Iris pigment epithelial cell (primary cell): ENCODE results near the gene ROR1.
"Not testable (repeated sequence)": the region's sequence is repeated elsewhere in the genome, so short reads cannot be mapped to it uniquely, and the experiment has no call there.

ENCODE experiments used
- DNase-seq: peaks from one replicate; pipeline ENCODE4 v3.0.0-alpha.2; 2011; ENCODE audit warnings: low read depth

ROR1 gene

DNA sequence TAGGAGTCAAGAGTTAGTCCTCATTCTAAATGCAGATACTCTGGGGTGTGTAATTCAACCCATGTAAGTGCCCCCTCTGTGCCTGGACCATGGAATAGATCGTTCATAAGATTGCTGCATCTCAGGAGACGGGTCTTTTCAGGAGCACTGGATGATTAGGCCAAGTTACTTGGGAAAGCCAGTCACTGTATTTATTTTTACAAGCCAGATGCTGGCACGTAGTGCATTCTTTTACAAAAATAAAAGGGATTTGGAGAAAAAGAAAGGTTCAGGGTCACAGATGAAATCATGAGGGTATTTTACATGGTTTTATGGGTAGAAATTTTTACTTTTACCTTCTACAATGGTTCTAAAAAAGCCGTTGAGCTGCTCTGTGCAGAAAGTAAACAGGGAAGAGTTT is 327.0 kb downstream of the ROR1 start:
- DNase-seq = no peak

DNA sequence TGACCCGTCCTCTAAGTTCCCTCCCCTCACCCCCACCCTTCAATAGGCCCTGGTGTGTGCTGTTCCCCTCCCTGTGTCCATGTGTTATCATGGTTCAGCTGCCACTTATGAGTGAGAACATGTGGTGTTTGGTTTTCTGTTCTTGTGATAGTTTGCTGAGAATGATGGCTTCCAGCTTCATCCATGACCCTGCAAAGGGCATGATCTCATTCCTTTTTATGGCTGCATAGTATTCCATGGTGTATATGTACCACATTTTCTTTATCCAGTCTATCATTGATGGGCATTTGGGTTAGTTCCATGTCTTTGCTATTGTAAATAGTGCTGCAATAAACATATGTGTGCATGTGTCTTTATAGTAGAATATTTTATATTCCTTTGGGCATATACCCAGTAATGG is 330.8 kb downstream of the ROR1 start:
- not testable (repeated sequence) for DNase-seq

DNA sequence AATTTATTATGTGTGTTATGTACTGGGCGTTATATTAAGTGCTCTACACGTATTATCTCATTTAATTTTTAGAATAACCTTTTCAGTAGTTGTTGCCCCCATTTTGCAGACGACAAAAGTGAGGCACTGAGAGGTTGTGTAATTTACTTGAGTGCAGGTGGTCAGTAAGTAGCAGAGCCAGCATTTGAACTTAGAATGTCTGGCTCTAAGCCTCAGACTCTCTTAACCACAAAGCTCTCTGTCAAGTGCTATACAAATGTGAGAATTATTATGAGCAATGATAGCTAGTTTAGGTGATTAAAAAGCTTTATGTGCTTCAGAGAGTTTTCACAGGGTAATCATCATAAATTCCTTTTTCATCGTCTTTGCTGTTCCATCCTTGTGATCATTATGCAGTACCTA is 333.3 kb downstream of the ROR1 start:
- no peak for DNase-seq

DNA sequence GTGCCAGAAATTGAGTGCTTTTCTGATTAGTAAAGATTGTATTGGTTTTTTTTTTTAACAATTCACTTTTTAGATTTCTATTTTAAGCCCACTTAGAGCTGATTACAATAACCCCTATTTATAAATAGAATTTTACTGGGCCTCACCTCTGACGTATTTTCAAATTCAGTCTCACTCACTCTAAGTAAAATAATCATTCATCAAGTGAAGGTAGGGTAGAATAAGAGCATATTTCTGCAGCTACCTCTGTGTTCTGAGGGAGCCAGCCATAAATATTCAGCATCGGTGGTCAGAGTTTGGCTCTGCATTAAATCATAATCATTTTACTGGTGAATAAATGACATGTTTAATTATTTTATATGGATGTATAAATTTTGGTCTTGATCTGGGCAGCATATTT is 333.8 kb downstream of the ROR1 start:
- DNase-seq = no peak

DNA sequence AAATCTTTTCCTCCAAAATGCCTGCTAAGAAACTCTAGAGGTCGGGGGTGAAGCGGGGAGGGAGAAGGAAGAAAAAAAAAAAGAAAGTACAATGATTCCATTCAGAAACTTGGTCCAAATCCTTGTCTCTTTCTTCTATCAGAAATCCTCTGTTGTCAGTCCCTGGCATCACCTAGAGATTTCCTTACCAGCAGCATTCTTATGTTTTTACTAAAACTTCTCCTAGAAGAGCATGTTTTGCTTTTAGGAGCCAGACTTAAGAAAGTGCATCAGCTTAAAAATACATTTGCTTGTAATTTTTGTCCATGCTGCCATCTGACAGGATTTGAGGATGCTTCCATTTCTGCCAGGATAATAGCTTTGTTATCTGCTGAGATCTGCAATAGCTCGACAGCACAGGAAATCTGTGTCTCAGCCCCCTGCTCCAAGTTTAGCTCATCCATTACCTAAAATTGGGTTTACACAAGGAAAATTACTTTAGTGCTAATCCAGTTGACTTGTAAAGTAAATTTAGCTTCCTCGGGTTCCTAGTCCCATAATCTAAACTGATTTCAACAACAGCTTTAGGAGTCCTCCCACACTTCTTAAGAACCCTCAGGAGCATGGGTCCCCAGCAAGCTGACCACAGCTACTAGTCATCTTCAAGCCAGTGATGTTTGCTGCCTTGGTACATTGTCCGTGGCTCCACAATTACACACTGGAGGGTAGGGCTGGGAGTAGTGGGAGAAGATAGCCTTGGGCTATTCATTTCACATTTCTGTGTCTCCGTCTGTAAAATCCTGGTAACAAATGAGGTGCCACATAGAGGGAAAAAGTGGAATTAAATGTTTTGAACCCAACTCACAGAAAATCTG is 337.3 kb downstream of the ROR1 start:
- DNase-seq = peak; percentile 43

DNA sequence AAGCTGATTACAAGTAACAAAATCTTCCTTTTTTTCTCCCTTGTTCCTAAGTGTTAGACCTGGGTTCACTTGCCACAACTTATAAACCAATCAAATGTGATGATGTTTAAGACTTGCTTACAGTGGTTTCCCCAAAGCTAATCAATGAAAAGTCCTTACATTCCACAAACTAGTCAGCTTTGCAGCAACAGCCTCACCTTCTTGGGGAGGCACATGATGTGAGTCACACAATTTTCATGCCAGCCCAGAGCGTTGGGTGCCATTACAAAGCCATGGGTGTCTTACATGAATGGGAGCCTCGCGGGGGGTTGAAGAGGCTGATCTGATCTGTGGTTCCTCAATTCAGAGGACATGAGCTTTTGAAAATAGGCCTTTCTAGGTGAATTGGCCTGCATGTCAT is 338.0 kb downstream of the ROR1 start:
- DNase-seq = peak; percentile 43

DNA sequence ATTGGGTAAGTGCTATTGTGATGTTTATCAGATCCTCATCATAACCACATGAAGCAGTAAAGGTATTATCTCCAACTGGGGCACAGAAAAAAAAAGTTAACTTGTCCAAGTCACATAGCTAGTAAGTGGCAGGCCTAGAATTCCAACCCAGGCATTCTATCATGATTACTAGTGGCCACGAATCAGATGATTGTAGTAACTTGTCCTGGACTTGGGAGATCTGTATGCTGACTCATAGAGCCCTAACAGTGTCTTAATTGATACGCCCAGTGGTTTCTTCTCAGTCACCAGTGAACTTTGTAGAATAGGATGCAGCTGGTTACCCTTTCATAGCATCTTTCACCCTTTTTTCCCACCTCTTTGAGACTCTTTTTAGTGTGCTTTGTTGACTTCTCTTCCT is 338.5 kb downstream of the ROR1 start:
- DNase-seq = peak; percentile 83

DNA sequence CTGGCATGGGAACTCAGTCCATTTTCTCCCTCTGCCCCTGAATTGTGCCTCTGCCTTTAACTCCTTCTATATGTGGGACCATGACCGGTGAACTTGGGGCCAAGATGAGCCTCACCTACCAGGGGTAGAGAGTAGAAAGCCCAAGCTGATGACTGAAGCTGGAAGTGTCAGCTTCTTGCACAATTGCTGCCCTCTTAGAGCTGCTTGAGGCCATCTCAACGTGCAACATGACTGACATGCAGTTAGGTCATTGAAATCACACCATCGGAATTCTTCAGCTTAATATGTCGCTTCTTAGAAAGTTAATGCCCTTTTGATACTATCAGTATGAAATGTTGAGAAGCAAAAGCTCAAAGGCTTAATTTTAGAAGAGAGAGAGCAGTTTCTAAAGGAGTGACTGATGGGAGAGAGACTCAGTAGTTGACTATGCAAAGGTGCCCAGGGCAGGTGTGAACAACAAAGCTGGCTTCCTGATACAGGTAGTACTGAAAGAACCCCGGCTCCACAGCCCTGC is 340.3 kb downstream of the ROR1 start:
- DNase-seq = peak; percentile 21

DNA sequence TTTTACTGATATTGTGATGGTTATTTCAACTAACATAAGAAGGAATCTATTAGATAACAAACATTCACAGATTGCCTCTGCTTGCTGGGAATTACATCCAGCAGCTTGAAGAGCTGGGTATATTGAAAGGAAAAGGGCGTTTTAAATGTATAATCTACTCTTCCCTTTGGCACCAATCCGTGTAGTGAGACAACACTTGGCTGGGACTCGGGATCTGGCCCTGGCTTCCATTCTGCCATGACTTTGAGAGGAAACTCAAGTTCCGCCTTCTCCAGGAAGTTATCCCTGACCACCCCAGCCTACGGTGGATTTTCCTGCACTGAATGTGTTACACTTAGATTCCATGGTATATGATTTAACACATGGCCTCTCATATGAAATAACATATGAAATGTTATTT is 342.7 kb downstream of the ROR1 start:
- DNase-seq = no peak

DNA sequence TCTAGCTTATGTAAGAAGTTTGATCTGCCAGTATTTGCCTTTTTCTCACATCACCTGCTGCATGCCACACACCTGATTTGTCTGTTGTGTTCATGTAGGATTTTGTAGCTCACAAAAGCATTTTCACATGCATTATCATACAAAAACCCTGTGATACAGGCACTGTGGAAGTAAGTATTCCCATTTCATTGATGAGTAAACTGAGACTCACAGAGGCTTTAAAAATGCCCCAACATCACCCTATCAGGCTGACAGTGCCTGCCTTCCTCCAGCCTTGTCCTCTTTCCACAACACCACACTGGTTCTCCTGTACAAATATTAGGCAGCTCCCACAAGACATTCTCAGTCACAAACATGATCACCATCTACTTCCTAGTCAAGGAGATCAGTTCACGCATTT is 343.7 kb downstream of the ROR1 start:
- no peak for DNase-seq

DNA sequence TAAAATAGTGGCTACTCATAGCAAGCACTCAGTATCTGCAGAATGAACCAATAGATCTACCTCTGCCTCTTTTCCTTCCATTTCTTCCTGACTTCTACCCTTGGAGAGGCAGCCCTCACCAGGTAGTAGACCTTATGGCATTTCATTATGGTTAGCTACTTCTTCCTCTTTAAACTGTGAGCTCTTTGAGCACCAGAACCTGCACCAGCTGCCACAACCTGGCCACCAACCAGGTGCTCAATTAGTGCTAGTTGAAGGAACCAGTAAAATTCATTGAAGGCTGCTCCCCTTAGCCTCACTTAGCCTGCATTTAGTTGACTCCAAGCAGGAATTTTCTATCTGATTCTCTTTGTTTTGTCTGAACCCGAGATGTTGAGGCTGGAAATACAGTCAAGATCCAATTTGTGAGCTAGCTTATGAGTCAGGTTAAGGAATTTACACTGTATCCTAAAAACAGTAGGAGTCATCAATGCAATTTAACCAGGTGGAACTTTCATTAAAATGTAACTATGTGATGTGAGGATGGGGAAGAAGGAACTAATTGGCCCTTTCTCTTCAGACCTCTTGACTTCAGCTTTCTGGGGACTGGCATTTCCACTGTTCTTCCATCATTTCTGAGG is 348.1 kb downstream of the ROR1 start:
- peak; percentile 27 for DNase-seq

DNA sequence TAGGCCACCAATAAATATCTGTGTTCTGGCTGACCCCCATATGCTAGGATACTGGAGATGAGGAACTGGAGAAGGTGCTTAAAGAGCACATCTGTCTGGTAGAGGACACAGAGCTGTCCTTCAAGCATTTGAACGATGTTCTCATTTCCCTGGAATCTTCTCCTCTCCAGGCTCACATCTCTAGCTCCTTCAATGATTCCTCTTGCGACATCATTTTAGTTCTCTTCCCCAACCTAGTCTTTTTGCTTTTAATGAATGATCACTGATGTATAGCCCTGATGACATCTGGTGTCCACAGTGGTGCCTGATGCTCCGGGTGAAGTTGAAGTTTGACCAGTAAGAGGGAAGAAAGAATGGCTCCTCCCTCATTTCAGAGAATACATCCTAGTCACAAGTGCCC is 348.8 kb downstream of the ROR1 start:
- peak; percentile 23 for DNase-seq

DNA sequence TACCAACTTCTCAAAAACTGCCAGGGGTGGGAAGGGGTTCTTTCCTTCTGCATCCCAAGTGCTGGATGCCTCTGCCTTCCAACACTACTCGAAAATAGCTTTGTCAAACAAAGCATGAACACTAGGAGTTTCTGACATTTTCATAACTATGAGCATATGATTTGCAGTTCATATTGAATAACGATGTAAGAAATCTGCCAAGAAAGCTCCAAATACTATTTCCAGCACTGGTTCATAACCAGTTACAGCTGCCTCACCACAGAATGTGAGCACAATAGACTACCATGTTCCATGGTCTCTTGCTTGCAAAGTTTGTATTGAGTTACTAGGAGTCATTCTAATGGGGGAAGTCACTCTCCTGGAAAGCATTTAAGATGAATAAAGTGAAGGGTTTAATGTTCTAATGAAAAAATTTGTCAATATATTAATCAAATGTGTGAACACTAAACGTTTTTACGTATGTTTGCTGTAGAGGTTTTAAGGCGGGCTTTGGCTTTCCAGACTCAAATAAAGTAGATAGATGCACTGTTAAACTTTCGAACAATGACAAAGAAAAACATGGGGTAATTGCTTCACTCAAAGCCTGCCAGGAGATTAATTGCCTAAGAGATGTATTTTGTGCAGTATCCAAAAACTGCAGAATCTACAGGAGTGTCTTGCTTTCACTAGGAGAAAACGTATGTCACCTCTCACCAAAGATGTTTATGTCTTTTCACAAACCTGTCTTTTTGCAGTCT is 351.1 kb downstream of the ROR1 start:
- no peak for DNase-seq

DNA sequence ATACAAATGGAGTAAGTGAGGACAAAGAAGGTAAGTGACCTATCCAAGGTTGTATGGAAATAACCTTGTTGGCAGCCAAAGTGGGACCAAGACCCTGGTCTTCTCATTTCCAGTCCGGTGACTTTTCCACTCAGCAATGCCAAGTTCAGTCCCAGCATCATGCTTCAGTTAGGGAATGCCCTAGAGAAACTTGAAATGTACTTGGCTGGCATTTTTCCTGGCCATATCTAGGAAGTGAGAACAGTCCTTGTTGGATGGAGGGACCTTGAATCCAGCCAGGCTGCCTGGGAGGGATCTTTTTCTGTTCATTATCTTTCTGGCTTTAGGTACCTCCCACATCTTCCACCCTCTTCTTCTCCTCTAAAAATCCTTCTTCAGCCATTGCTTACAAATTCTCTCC is 352.8 kb downstream of the ROR1 start:
- no peak for DNase-seq

DNA sequence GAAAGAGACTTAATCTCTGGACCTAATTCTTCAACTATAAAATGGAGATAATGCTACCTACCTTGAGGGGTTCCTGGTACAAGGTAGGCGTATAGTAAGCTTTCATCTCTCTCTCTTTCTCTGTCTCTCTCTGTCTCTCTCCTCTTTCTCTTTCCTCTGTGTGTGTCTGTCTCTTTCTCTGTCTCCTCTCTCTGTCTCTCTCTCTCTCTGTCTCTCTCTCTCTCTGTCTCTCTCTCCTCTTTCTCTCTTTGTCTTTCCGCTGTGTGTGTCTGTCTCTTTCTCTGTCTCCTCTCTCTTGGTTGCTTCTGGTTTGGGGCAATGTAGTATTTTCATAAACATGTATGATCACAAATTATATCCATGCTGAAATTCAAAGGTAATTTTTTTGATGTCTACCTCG is 353.5 kb downstream of the ROR1 start:
- no peak for DNase-seq

DNA sequence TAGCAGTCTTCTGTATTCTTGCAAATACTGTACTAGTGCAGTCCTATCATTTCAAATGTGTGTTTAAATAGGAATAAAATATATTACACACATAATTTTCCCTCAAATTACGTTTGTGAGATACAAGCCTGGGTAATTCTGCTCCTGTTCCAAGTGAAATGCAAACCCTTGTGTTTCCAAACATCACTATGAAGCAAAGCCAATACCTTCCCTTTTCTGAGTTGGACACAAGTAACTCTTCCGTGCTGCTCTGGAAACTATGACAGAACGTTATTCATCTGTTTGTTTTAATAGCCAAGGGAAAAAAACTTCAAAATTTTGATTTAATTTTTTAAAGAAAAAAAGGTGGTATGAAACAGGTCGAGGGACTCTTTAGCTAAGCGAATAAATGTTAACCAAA is 355.9 kb downstream of the ROR1 start:
- peak; percentile 45 for DNase-seq

DNA sequence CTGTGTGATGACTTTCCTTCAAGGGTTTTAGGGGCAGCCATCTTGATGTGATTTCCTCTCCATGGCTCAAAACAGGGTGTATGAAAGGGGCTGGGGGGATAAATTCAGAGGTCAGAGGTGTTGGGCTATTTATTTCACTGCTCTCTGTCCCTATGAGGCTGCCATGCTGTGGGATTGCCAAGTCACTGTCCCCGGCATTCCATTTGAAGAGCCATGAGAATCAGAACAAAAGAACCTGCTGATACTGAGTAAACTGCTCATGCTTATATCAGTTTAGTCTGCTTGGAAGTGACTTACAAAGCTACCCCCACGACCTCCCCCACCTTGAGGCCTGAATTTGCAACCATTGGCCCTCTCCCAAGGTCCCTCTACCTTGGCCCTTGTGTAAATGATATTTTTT is 357.3 kb downstream of the ROR1 start:
- no peak for DNase-seq

DNA sequence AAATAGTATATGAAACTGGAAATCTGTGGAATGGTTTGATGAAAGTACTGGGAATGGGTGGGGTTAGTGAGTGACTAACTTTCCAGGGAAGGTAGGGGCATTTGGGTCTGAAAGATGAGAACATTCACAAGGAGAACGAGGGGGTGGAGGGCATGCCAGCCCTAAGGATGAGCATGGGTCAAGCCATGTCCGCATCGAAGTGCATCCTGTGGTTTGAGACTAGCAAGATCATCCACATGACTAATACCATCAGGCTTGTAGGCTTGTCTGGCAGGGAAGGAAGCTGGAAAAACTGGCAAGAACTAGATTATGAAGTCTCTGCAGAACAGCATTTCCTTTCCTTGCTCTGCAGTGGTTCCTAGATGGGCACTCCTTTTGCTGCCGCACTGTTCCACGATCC is 359.2 kb downstream of the ROR1 start:
- DNase-seq = peak; percentile 92

DNA sequence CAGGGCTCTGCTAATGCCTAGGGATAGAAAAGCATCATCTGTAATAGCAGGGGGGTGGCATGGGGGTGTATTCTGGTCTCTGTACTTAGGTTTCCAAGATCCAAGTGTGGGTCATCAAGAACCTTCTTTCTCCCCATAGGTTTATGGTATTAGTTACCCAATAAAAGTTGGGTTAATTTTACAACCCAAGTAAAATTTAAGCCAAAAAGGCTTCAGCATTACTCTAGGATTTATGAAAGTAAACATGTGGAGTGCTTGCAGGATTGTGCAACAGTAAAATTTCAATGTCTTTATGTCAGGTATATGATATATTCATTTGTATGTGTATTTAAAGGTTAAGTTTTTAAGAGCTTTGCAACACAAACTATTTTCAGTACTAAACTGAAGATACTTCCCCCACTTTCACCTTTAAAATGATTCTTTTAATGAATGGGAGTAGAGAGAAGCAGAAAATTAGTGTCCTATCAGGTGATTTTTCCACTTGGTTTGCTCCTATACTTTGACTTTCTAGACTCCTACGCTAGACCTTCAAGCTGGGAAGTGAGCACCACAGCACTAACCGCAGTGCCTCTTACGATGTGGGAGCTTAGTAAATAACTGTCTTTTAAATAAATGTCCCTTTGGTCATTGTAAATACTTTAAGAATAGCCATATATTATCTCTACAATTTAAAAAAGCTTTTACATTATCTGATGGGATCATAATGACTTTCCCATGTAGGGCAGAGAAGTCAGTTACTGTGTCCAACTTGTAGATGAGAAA is 361.8 kb downstream of the ROR1 start:
- peak; percentile 59 for DNase-seq

DNA sequence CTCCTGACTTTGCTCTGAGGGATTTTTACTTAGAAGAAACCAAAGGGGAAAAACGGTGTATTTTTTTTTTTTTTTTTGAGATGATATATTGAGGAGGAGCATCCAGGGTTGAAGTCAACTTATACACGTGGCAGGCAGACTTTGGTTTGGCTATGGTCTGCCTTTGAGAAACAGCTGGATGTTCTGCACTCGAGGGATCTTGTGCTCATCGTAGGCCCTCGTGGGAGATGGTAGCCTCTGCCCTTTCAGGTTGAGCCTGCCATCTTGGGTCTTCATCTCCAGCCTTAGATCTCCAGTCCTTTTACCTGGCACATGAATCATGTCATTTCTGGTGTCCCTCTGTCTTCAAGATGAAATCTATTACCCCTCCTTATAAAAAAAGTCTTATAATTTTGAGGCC is 362.5 kb downstream of the ROR1 start:
- DNase-seq = no peak

DNA sequence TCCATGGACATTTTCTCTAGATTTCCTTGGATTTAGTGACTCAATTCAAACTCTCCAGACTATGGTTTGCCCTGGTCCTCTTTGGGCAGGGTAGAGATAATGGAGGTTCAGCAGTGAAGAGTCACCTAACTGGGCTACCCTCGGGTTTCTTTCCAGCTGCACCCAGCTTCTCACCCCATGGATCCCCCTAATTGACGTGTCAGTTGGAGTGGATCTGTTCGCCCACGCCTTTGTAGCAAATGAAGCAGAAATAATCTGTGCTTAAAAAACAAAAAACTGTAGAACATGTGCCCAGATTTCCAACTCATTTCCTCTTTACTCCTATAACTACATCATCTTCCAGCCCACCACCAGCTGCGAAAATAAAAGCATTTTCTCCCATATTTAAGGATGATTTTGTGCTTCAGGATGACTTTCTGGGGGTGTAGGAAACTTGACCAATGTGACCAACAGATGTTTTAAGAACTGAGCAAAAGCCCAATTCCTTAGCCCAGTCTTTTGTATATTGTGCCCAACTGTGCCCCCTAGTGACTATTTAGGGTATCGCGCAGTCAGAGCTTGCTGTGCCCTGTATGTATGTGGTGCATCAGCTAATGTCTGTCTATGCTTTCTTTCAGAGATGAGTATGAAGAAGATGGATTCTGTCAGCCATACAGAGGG is 363.1 kb downstream of the ROR1 start:
- DNase-seq = peak; percentile 90

DNA sequence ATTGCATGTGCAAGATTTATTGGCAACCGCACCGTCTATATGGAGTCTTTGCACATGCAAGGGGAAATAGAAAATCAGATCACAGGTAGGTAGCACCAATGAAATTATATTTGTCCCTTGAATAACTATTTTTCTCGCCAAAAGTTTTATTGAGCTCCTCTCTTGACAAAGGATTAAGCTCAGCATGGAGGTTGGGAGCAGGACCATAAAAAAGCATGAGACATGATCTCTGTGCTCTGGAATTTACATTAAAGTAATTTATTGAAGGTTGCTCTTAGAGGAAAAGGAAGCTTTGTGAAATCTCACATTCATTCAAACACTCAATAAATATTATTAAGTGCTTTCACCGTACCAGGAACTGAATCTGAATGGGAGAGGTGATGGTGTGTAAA is 363.6 kb downstream of the ROR1 start:
- DNase-seq = no peak
